HUES64 (cell line): ENCODE results near the gene SETD5.

Source experiments
- H3K27ac ChIP-seq: 2 replicates; pipeline ENCODE4 v1.7.0; 2013; ENCODE audit warnings: low read depth, low read length, inconsistent platforms
- H3K27me3 ChIP-seq: 2 replicates; pipeline ENCODE4 v1.6.1; 2013; ENCODE audit warnings: mild to moderate bottlenecking, low read length; ENCODE audit not compliant: insufficient read depth
- H3K36me3 ChIP-seq: 2 replicates; pipeline ENCODE4 v1.6.1; 2013; ENCODE audit warnings: mild to moderate bottlenecking, low read length; ENCODE audit not compliant: insufficient read depth
- H3K4me1 ChIP-seq: 2 replicates; pipeline ENCODE4 v1.6.1; 2013; ENCODE audit warnings: mild to moderate bottlenecking, low read length, moderate library complexity; ENCODE audit not compliant: insufficient read depth
- H3K4me3 ChIP-seq: 2 replicates; pipeline ENCODE4 v1.5.1; 2013; ENCODE audit warnings: mild to moderate bottlenecking, low read length, moderate library complexity
- H3K9ac ChIP-seq: 2 replicates; pipeline ENCODE4 v1.6.1; 2013; ENCODE audit warnings: mild to moderate bottlenecking, low read depth, low read length
- H3K9me3 ChIP-seq: 2 replicates; pipeline ENCODE4 v1.6.1; 2013; ENCODE audit warnings: low read depth, low read length; ENCODE audit not compliant: insufficient read depth
- WGBS: fragments of 150-250, 120-280 bp; methylation state at CpG from one replicate; pipeline ENCODE4 v1.1.7; 2013; ENCODE audit warnings: missing lambda C conversion rate; 5-methylcytosine and 5-hydroxymethylcytosine counted together

SETD5 gene

DNA sequence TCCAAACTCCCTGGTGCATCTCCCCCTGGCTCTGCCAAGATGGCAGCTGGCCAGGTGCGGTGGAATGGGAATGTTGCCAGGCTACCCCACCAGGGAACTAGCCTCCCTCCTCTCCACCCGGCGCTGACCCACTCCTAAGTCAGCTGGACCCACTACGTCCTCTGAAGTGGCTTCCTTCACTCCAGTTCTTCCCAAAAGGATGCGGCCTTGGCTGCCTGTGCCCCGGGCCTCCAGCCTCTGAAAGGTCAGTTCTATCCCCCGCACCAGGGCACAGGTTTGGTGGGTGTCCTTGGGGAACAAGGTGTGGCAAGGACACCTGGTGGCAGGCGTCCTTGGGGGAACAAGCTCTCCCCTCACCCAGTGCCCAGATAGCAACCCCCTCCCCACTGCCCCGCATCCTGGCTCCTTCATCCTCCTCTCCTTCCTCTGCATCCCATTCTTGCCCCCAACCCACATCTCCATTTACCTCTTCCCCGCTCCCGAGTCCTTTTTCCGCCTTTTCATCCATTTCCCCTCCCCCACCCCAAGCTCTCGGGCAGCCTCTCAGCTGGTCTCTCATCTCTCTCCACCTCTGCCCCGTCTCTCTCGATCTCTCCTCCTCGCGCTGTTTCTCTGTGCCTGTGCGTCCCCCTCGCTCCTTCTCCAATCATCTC is 102.2 kb downstream of the SETD5 start:
- H3K4me3 ChIP-seq: peak overlapping the region; percentile 70
- H3K9ac ChIP-seq: peak overlapping the region; percentile 28
- no peaks in the 10 kb centered on the region for H3K36me3 ChIP-seq
- H3K27me3 ChIP-seq: peaks cover 35% of the 10 kb centered on the region
- no peaks in the 10 kb centered on the region for H3K9me3 ChIP-seq
- no peak overlapping the region for H3K27ac ChIP-seq
- H3K4me1 ChIP-seq: peaks cover 5% of the 10 kb centered on the region; the same call in 1 of the 2 replicates
- WGBS: 38% methylated on average over 19 of the region's 19 CpGs

DNA sequence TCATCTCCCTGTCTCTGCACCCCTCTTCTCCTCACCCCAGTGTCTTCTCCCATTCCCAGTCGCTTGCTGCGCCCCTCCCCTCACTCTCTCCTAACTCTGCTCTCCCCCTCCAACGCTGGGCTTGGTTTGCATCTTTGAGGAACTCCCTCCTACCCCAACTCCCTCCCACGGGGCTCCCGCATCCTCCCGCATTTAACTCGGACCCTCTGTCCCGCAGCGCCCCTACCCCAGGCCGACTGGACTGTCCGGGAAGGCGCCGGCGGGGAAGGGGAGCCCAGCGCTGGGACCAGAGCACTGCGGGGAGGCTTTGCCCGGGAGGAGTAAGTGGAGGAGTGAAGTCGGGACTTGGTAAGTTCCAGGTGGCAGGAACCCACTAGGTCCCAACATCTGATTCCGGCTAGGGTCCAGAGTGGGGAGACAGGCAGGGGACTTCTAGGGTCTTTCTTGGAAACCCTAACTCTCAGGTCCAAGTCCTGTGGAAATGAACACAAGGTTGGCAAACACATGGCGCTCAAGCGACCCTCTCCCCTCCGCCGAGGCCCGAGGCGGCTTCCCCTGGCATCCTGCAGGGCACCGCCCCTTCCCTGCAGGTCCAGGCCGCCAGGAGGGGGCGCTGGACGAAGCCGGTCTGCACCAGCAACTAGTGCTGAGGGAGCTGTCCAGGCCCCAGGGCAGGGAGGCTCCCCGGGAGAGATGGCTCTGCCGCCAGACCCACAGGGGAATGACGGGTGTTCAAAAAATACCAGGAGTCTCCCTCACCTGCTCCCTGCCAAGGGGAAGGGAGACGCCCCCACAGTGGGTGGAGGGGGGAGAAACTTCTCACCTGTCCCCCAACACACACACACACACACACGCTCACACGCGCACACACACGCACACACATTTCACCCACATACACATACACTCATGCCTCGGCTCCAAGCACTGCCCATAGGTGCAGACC is 103.0 kb downstream of the SETD5 start:
- 4% methylated on average over 33 of the region's 39 CpGs for WGBS
- H3K27ac ChIP-seq: no peak overlapping the region
- peak overlapping the region; percentile 70 for H3K4me3 ChIP-seq
- peaks cover 5% of the 10 kb centered on the region; the same call in 1 of the 2 replicates for H3K4me1 ChIP-seq
- H3K9ac ChIP-seq: peak overlapping the region; percentile 28
- no peaks in the 10 kb centered on the region for H3K36me3 ChIP-seq
- no peaks in the 10 kb centered on the region for H3K9me3 ChIP-seq
- peaks cover 29% of the 10 kb centered on the region for H3K27me3 ChIP-seq

DNA sequence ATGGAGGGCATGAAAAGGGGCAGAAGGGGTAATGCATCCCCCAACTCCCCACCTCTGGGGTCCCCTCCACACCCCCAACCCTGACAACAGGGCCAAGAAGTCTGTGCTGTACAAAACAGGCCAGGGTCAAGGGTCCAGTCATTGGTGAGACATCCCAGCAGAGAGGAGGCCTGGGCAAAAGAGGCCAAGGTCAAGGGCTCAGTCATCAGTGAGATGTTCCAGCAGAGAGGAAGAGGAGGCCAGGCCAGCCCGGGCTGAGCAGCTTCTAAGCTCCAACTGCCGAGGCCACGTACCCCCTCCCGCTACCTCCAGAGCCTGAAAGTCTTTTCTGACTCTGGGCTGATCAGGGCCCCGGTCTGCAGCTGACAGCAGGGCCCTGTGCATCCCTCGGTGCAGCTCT is 103.8 kb downstream of the SETD5 start:
- 90% methylated on average over 6 of the region's 6 CpGs for WGBS
- H3K9me3 ChIP-seq: no peaks in the 10 kb centered on the region
- no peak overlapping the region for H3K4me3 ChIP-seq
- no peak overlapping the region for H3K27ac ChIP-seq
- no peaks in the 10 kb centered on the region for H3K36me3 ChIP-seq
- no peak overlapping the region for H3K9ac ChIP-seq
- H3K4me1 ChIP-seq: peaks cover 5% of the 10 kb centered on the region; the same call in 1 of the 2 replicates
- H3K27me3 ChIP-seq: peaks cover 26% of the 10 kb centered on the region

DNA sequence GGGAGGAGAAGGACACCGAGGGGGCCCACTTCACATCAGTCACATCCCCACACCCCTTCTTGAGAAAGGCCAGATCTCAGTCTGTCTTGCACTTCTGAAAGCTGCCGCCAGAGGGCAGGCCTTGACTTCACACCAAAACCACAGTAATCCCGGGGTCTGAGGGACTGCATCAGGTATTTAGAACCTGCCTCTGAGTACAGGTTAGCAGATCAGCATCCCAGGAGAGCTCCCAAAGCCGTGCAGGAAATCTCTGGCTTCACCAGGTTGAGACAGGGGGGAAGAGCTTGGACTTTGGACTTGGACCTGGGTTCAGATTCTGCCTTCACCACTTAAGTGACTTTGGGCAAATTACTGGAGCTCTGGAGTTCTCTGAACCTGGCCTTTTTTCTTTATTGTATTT is 105.9 kb downstream of the SETD5 start:
- H3K4me1 ChIP-seq: peaks cover 5% of the 10 kb centered on the region; the same call in 1 of the 2 replicates

DNA sequence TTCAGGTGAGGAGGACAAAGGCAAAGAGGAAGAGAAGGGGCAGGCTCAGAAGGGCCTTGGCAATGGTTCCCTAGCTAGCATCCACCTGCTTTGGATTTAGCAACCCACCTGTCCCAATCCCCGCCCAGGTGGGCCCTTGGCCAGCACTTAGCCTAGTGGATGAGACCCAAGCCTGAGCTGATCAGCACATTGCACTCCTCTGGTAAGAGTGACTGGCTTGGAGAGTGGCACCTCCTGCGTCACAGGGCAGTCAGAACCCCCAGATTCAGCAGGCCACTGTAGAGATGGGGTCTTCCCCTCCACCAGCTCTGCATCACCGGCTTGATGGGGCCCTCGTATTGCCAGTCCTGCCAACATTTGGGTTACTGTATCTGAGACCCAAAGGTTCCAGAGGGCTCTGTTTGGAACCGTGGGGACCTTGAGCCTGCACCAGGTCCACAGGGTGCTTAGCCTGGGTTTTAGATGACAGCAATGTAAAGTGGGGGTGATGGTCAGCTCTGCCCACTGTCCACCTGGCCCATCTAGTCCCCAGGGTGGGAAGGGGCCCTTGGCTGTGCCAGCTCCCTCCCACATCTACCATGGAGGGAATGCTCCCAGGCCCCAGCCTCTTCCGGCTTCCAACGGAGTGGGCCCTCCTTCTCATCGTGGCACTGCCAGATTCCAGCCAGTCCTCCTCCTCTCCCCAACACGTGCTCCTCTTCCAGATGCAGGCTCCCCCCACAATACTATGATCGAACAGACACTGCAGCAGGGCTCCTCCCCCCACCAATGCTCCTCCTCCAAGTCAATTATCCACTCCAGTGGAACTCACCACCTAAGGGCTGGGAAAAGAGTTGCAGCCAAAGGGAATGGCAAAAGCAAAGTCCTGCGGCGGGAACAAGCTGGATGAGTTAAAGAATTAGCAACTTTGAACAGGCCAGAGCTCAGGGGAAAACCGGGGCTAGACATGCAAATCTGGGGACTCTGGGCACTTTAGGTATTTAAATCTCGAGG is 110.5 kb downstream of the SETD5 start:
- Histone ChIP-seq H3K4me3 (no peak overlapping the region), H3K9ac (no peak overlapping the region), H3K36me3 (no peaks in the 10 kb centered on the region), H3K27ac (no peak overlapping the region), H3K27me3 (peaks cover 14% of the 10 kb centered on the region), H3K4me1 (no peaks in the 10 kb centered on the region), H3K9me3 (no peaks in the 10 kb centered on the region)
- 69% methylated on average over 14 of the region's 14 CpGs for WGBS

More for the DNA sequence above, 105.9 kb downstream of the SETD5 start:
- Histone ChIP-seq H3K27me3 (peaks cover 25% of the 10 kb centered on the region), H3K27ac (no peak overlapping the region), H3K9me3 (no peaks in the 10 kb centered on the region), H3K4me3 (no peak overlapping the region), H3K9ac (no peak overlapping the region), H3K36me3 (no peaks in the 10 kb centered on the region)
- 16% methylated on average over 3 of the region's 4 CpGs for WGBS

DNA sequence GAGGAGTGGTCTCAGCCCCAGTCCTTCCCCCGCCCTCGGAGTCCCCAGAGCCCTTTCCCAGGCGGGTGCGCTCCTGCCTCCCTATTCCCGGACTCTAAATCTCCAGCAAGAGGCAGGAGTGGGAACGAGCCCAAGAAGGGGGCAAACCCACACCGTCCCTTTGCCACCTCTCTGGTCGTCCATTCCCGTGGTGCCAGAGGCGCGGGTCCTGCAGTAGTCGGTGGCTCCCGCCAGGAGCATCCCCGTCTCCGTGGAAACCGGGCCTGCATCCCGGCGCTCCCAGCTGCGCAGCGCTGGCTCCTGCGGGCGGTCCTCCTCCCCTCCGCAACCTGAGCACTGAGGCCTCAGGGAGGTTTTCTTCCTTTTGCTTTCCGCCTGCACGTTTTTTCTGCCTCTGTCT is 111.4 kb downstream of the SETD5 start:
- H3K9ac ChIP-seq: no peak overlapping the region
- WGBS: 45% methylated on average over 25 of the region's 25 CpGs

DNA sequence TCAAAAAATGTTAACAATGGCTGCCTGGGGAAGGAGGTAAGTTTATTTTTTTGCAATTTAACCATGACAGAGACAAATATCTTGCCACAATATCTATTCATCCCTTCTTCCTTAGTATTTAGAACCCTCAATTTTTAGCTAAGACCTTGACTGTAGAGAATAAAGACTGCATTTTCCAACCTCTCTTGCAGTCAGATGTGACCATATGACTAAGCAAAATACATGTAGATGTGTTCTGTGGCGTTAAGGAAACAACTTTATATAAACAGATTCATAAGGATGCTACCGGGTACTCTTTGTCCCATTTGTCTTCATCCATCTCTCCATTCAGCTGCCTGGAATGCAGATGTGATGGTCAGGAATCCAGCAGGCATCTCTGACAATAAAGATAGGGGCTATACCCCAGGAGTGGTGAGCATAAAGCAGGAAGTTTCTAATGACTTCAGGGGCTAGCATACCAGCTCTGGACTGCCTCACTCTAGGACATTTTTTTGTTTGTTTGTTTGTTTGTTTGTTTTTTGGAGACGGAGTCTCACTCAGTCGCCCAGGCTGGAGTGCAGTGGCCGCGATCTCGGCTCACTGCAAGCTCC is 115.1 kb downstream of the SETD5 start:
- Histone ChIP-seq H3K4me1 (no peaks in the 10 kb centered on the region), H3K9ac (no peak overlapping the region), H3K9me3 (no peaks in the 10 kb centered on the region), H3K4me3 (no peak overlapping the region), H3K27me3 (peaks cover 14% of the 10 kb centered on the region), H3K27ac (no peak overlapping the region), H3K36me3 (no peaks in the 10 kb centered on the region)
- WGBS: 76% methylated on average over 6 of the region's 7 CpGs

More for the DNA sequence above, 111.4 kb downstream of the SETD5 start:
- peaks cover 14% of the 10 kb centered on the region for H3K27me3 ChIP-seq
- H3K36me3 ChIP-seq: no peaks in the 10 kb centered on the region
- no peak overlapping the region for H3K4me3 ChIP-seq
- H3K27ac ChIP-seq: no peak overlapping the region
- no peaks in the 10 kb centered on the region for H3K9me3 ChIP-seq
- no peaks in the 10 kb centered on the region for H3K4me1 ChIP-seq

DNA sequence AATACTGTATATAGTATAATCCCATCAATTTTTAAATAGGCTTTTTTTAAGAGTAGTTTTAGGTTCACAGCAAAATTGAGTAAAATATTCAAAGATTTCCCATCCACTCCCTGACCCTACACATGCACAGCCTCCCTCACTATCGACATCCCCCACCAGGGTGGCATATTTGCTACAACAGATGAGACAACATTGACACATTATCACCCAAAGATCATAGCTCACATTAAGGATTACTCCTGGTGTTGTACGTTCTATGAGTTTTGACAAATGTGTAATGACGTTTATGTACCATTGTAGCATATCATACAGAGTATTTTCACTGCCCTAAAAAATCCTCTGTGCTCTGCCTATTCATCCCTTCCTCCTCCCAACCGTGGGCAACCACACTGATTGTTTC is 116.9 kb downstream of the SETD5 start:
- Histone ChIP-seq H3K9me3 (0 out of 2 replicates have a peak, but pooled peaks cover 4% of the 10 kb centered on the region), H3K4me3 (no peak overlapping the region), H3K27me3 (peaks cover 2% of the 10 kb centered on the region; the same call in 1 of the 2 replicates), H3K9ac (no peak overlapping the region), H3K36me3 (no peaks in the 10 kb centered on the region), H3K27ac (no peak overlapping the region), H3K4me1 (no peaks in the 10 kb centered on the region)
- 96% methylated on average over 3 of the region's 4 CpGs for WGBS

DNA sequence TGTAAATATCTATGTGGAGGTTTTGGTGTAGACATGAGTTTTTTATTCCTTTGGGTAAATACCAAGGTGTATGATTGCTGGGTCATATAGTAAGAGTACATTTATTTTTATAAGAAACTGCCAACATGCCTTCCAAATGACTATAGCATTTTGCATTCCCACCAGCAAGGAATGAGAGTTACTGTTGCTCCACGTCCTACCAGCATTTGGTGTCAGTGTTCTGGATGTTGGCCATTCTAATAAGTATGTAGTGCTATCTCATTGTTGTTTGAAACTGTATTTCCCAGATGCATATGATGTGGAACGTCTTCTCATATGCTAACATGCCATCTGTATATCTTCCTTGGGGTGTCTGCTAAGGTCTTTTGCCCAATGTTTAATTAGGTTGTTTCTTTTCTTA is 117.5 kb downstream of the SETD5 start:
- no peak overlapping the region for H3K4me3 ChIP-seq
- no peaks in the 10 kb centered on the region for H3K36me3 ChIP-seq
- 72% methylated on average over 2 of the region's 2 CpGs for WGBS
- no peak overlapping the region for H3K9ac ChIP-seq
- H3K4me1 ChIP-seq: no peaks in the 10 kb centered on the region
- 0 out of 2 replicates have a peak, but pooled peaks cover 4% of the 10 kb centered on the region for H3K9me3 ChIP-seq
- no peak overlapping the region for H3K27ac ChIP-seq
- no peaks in the 10 kb centered on the region; the same call in 1 of the 2 replicates for H3K27me3 ChIP-seq

DNA sequence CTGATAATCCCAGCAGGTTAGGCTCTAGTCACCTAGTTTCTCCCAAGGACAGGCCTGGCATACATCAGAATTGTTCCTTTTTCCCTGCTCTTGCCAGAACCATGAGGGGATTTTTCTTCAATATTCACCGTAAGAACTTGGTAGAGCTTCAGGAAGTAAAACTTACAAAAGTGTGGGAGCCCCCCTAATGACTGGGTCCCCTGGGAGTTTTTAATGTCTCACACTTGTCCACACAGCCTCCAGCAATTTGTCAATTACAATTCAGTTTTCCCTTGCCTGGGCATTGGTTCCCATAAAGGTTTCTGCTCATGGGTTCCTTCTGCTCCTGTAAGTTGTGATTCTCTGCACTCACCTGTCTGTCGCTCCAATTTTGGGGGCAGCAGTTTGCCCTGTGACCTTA is 127.7 kb downstream of the SETD5 start:
- H3K4me3 ChIP-seq: no peak overlapping the region
- WGBS: 86% methylated on average over 2 of the region's 2 CpGs

More for the DNA sequence above, 127.7 kb downstream of the SETD5 start:
- no peaks in the 10 kb centered on the region for H3K36me3 ChIP-seq
- no peaks in the 10 kb centered on the region for H3K4me1 ChIP-seq
- H3K27ac ChIP-seq: no peak overlapping the region
- no peak overlapping the region for H3K9ac ChIP-seq
- H3K9me3 ChIP-seq: no peaks in the 10 kb centered on the region
- no peaks in the 10 kb centered on the region for H3K27me3 ChIP-seq
